ENCODE measurements around the gene SERINC2.

DNA sequence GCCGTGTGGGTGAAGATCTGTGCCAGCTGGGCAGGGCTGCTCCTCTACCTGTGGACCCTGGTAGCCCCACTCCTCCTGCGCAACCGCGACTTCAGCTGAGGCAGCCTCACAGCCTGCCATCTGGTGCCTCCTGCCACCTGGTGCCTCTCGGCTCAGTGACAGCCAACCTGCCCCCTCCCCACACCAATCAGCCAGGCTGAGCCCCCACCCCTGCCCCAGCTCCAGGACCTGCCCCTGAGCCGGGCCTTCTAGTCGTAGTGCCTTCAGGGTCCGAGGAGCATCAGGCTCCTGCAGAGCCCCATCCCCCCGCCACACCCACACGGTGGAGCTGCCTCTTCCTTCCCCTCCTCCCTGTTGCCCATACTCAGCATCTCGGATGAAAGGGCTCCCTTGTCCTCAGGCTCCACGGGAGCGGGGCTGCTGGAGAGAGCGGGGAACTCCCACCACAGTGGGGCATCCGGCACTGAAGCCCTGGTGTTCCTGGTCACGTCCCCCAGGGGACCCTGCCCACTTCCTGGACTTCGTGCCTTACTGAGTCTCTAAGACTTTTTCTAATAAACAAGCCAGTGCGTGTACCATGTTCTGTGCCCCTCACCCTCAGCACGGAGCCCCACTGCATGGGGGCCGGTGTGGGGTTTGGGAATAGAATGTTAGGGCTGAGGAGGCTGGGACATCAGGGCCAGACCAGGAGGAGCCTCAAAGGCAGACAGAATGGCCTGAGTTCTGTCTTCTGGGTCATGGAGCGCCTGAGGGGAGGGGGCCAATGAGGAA lies 21.3 kb downstream of the SERINC2 start:
- TF ChIP-seq, protein P1, sequence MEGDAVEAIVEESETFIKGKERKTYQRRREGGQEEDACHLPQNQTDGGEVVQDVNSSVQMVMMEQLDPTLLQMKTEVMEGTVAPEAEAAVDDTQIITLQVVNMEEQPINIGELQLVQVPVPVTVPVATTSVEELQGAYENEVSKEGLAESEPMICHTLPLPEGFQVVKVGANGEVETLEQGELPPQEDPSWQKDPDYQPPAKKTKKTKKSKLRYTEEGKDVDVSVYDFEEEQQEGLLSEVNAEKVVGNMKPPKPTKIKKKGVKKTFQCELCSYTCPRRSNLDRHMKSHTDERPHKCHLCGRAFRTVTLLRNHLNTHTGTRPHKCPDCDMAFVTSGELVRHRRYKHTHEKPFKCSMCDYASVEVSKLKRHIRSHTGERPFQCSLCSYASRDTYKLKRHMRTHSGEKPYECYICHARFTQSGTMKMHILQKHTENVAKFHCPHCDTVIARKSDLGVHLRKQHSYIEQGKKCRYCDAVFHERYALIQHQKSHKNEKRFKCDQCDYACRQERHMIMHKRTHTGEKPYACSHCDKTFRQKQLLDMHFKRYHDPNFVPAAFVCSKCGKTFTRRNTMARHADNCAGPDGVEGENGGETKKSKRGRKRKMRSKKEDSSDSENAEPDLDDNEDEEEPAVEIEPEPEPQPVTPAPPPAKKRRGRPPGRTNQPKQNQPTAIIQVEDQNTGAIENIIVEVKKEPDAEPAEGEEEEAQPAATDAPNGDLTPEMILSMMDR (IDR thresholded peaks at IDR 0.05), result no peak
- TF ChIP-seq EZH2 (IDR thresholded peaks at IDR 0.05; ENCODE audit: borderline replicate concordance, insufficient read depth, low read depth, low read length, poor library complexity, severe bottlenecking), result no peak
